ENCODE results near the gene SH3PXD2B. TPM values are rescaled to one million over a fixed set of nuclear protein-coding genes. Genes with fewer than 3 reads are reported as not detected.

The SH3PXD2B gene
- total RNA-seq, 1 experiment from 2014 or later: 27.5 TPM

- POLR2A ChIA-PET: no interaction called here
- no peak overlapping the region for H3K27ac ChIP-seq (ENCODE audit: low read depth, low read length)
- H3K9ac ChIP-seq (ENCODE audit: low read length): no peak overlapping the region
- DNase-seq (ENCODE audit: low read depth, low spot score) (no peak), ATAC-seq (no peak)
- CTCF ChIA-PET: no interaction called here
- H3K79me2 ChIP-seq (ENCODE audit: insufficient read depth, low read length): no peaks in the 10 kb centered on the region
- intact Hi-C loops (cut with micrococcal nuclease): no loop called here
- no peak for TF ChIP-seq ELF1 (IDR thresholded peaks at IDR 0.05; ENCODE audit: borderline replicate concordance, low read depth)
- TF ChIP-seq TCF7L2 (IDR thresholded peaks at IDR 0.05; ENCODE audit: borderline replicate concordance, extremely low read depth, insufficient read depth, insufficient read length): no peak
- no peak for TF ChIP-seq ZFX (IDR thresholded peaks at IDR 0.05)
- TF ChIP-seq CTCF (IDR thresholded peaks at IDR 0.05 in 2 of 3, conservative IDR thresholded peaks at IDR 0.05 in 1 of 3; ENCODE audit: borderline replicate concordance in 1 of 3, insufficient read depth in 1 of 3, low read depth in 2 of 3, low read length in 2 of 3): no peak
- TF ChIP-seq FOSL1 (IDR thresholded peaks at IDR 0.05; ENCODE audit: low read depth): no peak
- TF ChIP-seq ZNF274 (IDR thresholded peaks at IDR 0.05; ENCODE audit: low read depth, low read length): no peak
- TF ChIP-seq EGR1 (IDR thresholded peaks at IDR 0.05; ENCODE audit: low read depth): no peak
- no peak overlapping the region for H3K4me3 ChIP-seq (replicated peaks in 1 of 2; ENCODE audit: low read depth in 1 of 2, low read length in 2 of 2)
- H3K27me3 ChIP-seq (ENCODE audit: insufficient read depth, low read length): no peaks in the 10 kb centered on the region
- no peaks in the 10 kb centered on the region for H3K36me3 ChIP-seq (ENCODE audit: control insufficient read depth in 1 of 2, insufficient read depth in 2 of 2, low read length in 2 of 2)
- no peaks in the 10 kb centered on the region for H3K9me3 ChIP-seq (ENCODE audit: control insufficient read depth in 1 of 2, insufficient read depth in 1 of 2, low read depth in 1 of 2, low read length in 2 of 2)
- RAD21 ChIA-PET (ENCODE audit: low non-redundant PET in 1 of 2, low total read pairs in 2 of 2, uncharacterized antibody in 2 of 2, unreplicated experiment in 2 of 2): no interaction called here
- peaks cover 0 to 14% of the 10 kb centered on the region in 2 experiments; a peak in 2 of 4 replicates for H3K4me1 ChIP-seq (ENCODE audit: control insufficient read depth in 1 of 2, insufficient read depth in 2 of 2, low read length in 2 of 2)
- H2AFZ ChIP-seq (ENCODE audit: low read depth, low read length, poor library complexity, severe bottlenecking): no peak overlapping the region
- no peaks in the 10 kb centered on the region for H4K20me1 ChIP-seq (ENCODE audit: insufficient read depth)
- no peak overlapping the region for H3K4me2 ChIP-seq (ENCODE audit: low read length)
- H3K9me2 ChIP-seq (ENCODE audit: insufficient read depth): no peaks in the 10 kb centered on the region
- no TSS peak for BruUV-seq (replicated peaks)
These were observed 142.7 kb downstream of the SH3PXD2B start for GRCh38 chr5:172311605-172312004.

DNA sequence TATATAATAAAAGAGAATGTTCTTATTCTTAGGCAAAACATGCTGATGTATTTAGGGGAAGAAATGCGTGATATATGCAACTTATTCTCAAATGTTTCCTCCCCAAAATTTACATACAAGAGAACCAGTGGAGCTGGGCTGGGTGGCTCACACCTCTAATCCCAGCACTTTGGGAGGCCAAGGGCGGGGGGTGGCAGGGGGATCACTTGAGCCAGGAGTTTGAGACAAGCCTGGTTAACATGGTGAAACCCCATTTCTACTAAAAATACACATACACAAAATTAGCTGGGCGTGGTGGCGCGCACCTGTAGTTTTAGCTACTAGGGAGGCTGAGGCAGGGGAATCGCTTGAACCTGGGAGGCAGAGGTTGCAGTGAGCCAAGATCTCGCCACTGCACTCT lies 143.3 kb downstream of the SH3PXD2B start:
- ATAC-seq (no peak), DNase-seq (ENCODE audit: low read depth, low spot score) (no peak)
- ChIA-PET POLR2A (no interaction called here), CTCF (no interaction called here), RAD21 (ENCODE audit: low non-redundant PET in 1 of 2, low total read pairs in 2 of 2, uncharacterized antibody in 2 of 2, unreplicated experiment in 2 of 2) (no interaction called here)
- Histone ChIP-seq H3K4me2 (ENCODE audit: low read length) (no peak overlapping the region), H3K27ac (ENCODE audit: low read depth, low read length) (no peak overlapping the region), H3K36me3 (ENCODE audit: control insufficient read depth in 1 of 2, insufficient read depth in 2 of 2, low read length in 2 of 2) (no peaks in the 10 kb centered on the region), H3K4me1 (ENCODE audit: control insufficient read depth in 1 of 2, insufficient read depth in 2 of 2, low read length in 2 of 2) (peaks cover 0 to 14% of the 10 kb centered on the region in 2 experiments; a peak in 2 of 4 replicates), H3K9me2 (ENCODE audit: insufficient read depth) (no peaks in the 10 kb centered on the region), H3K9ac (ENCODE audit: low read length) (no peak overlapping the region), H4K20me1 (ENCODE audit: insufficient read depth) (no peaks in the 10 kb centered on the region), H3K9me3 (ENCODE audit: control insufficient read depth in 1 of 2, insufficient read depth in 1 of 2, low read depth in 1 of 2, low read length in 2 of 2) (no peaks in the 10 kb centered on the region), H3K27me3 (ENCODE audit: insufficient read depth, low read length) (no peaks in the 10 kb centered on the region), H3K79me2 (ENCODE audit: insufficient read depth, low read length) (no peaks in the 10 kb centered on the region), H3K4me3 (replicated peaks in 1 of 2; ENCODE audit: low read depth in 1 of 2, low read length in 2 of 2) (no peak overlapping the region), H2AFZ (ENCODE audit: low read depth, low read length, poor library complexity, severe bottlenecking) (no peak overlapping the region)
- no TSS peak for BruUV-seq (replicated peaks)
- intact Hi-C loops (cut with micrococcal nuclease): no loop called here
- TF ChIP-seq MAX (IDR thresholded peaks at IDR 0.05) (no peak), SRF (IDR thresholded peaks at IDR 0.05; ENCODE audit: low read depth) (no peak), CTCF (IDR thresholded peaks at IDR 0.05 in 2 of 3, conservative IDR thresholded peaks at IDR 0.05 in 1 of 3; ENCODE audit: borderline replicate concordance in 1 of 3, insufficient read depth in 1 of 3, low read depth in 2 of 3, low read length in 2 of 3) (no peak), POLR2A (IDR thresholded peaks at IDR 0.05; ENCODE audit: borderline replicate concordance, extremely low read depth, insufficient read depth, insufficient read length) (no peak), JUND (IDR thresholded peaks at IDR 0.05) (no peak), SP1 (IDR thresholded peaks at IDR 0.05; ENCODE audit: low read depth) (no peak), ELF1 (IDR thresholded peaks at IDR 0.05; ENCODE audit: borderline replicate concordance, low read depth) (no peak)
- TF ChIP-seq, protein P1, sequence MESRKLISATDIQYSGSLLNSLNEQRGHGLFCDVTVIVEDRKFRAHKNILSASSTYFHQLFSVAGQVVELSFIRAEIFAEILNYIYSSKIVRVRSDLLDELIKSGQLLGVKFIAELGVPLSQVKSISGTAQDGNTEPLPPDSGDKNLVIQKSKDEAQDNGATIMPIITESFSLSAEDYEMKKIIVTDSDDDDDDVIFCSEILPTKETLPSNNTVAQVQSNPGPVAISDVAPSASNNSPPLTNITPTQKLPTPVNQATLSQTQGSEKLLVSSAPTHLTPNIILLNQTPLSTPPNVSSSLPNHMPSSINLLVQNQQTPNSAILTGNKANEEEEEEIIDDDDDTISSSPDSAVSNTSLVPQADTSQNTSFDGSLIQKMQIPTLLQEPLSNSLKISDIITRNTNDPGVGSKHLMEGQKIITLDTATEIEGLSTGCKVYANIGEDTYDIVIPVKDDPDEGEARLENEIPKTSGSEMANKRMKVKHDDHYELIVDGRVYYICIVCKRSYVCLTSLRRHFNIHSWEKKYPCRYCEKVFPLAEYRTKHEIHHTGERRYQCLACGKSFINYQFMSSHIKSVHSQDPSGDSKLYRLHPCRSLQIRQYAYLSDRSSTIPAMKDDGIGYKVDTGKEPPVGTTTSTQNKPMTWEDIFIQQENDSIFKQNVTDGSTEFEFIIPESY (IDR thresholded peaks at IDR 0.05; ENCODE audit: extremely low read depth, insufficient replicate concordance, low read length): no peak
- TF ChIP-seq, protein P2, sequence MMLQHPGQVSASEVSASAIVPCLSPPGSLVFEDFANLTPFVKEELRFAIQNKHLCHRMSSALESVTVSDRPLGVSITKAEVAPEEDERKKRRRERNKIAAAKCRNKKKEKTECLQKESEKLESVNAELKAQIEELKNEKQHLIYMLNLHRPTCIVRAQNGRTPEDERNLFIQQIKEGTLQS (IDR thresholded peaks at IDR 0.05): no peak

Measured in HCT116 (cell line).